GM12878 (cell line): Measurements from ENCODE around the gene SLC13A4.

Experiments used
- CTCF ChIP-seq, 3 experiments: IDR thresholded peaks in 2 of 3; conservative IDR thresholded peaks in 1 of 3; 2 replicates each; pipeline ENCODE4 v1.5.1; 2011; ENCODE audit warnings: low read depth in 3 of 3, low read length in 3 of 3, mild to moderate bottlenecking in 3 of 3, control low read depth in 2 of 3, moderate library complexity in 2 of 3, inconsistent platforms in 1 of 3, mixed read lengths in 1 of 3; ENCODE audit not compliant: control insufficient read depth in 2 of 3, insufficient read depth in 1 of 3; ENCODE audit errors: extremely low read depth in 1 of 3
- EP300 ChIP-seq, 2 experiments: fragments of 150-350 bp in 1 of 2; IDR thresholded peaks; 2 replicates each; pipeline ENCODE4 v1.6.1; 2011 to 2012; ENCODE audit warnings: low read depth in 2 of 2, low read length in 2 of 2, borderline replicate concordance in 1 of 2, improper control_type of control experiment in 1 of 2, inconsistent platforms in 1 of 2; ENCODE audit not compliant: control insufficient read depth in 1 of 2
- HCFC1 ChIP-seq: fragments of 150-350 bp; IDR thresholded peaks from 2 replicates; pipeline ENCODE4 v1.6.1; 2014; ENCODE audit warnings: low read length
- KLF5 ChIP-seq: fragments of 450-650 bp; IDR thresholded peaks from 2 replicates; pipeline ENCODE4 v1.6.1; 2014; ENCODE audit warnings: mild to moderate bottlenecking; ENCODE audit not compliant: partially characterized antibody
- RAD21 ChIP-seq: IDR thresholded peaks from 2 replicates; pipeline ENCODE4 v1.6.1; 2011; ENCODE audit warnings: mild to moderate bottlenecking, low read depth, low read length, moderate library complexity; ENCODE audit not compliant: insufficient read depth
- REST ChIP-seq: IDR thresholded peaks from 2 replicates; pipeline ENCODE4 v1.6.1; 2012; ENCODE audit warnings: mild to moderate bottlenecking, low read depth, low read length
- RFX5 ChIP-seq: IDR thresholded peaks from 2 replicates; pipeline ENCODE4 v1.6.1; 2011; ENCODE audit warnings: low read depth, low read length, improper control_type of control experiment

- TF ChIP-seq CTCF (IDR thresholded peaks at IDR 0.05 in 2 of 3, conservative IDR thresholded peaks at IDR 0.05 in 1 of 3; ENCODE audit: control insufficient read depth in 2 of 3, extremely low read depth in 1 of 3, insufficient read depth in 1 of 3, low read depth in 3 of 3, low read length in 3 of 3) (no peak), RAD21 (no peak), KLF5 (no peak), RFX5 (no peak), HCFC1 (no peak), EP300 (IDR thresholded peaks at IDR 0.05; ENCODE audit: borderline replicate concordance in 1 of 2, control insufficient read depth in 1 of 2, low read depth in 2 of 2, low read length in 2 of 2) (no peak), REST (no peak)
These were observed 83.3 kb downstream of the SLC13A4 start for GRCh38 chr7:135644729-135645128.
